ENCODE results near the gene NF2. TPM values are rescaled to one million over a fixed set of nuclear protein-coding genes. Genes with fewer than 3 reads are reported as not detected.

Gene NF2
- total and polyA plus RNA-seq, 10 of the 15 experiments (the other 5 are each of a cell fraction or from before 2014, with no cell fraction given) = 2.2 to 49.8 (median 22.5) TPM

DNA sequence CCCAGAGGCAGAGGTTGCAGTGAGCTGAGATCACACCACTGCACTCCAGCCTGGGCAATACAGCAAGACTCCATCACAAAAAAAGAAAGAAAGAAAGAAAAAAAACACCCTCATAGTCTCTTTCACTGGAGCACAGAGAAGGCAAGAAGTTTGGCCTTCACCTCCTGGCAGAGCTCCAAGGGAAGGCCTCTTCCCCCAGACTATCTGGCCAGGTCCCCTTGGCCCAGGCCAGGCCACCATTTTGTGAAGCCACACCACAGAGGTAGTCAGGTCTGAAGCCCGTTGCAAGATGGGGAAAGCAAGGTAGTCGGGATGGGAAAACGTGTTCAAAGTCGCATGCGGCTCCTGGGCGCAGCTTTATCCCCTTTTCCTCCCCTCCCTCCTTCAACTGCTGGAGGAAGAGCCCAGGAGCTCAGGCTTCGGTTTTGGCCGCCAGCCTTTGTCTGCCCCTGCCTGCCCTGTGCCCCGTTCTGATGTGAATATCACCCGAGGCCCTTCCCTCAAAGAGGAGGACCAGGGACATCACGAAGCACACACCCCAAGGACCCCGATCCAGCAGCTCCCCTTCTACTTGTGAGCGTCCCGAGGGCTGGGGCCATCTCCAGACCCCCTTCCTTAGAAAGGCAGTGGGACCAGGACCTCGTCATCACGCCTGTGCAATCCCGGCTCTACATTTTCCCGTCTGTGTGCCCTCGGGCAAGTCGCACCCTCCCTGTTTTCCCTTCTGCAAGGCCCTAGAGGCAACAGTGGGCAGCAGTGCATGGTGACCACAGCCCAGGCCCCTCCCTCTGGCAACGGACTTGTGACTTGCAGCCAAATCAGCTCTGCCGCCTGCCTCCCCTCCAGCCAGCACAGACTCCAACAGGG is 134.1 kb downstream of the NF2 start (continued):
- no peak for TF ChIP-seq ZSCAN29 (IDR thresholded peaks at IDR 0.05)
- no peak for TF ChIP-seq RB1 (IDR thresholded peaks at IDR 0.05; ENCODE audit: borderline replicate concordance)
- TF ChIP-seq, protein P1, sequence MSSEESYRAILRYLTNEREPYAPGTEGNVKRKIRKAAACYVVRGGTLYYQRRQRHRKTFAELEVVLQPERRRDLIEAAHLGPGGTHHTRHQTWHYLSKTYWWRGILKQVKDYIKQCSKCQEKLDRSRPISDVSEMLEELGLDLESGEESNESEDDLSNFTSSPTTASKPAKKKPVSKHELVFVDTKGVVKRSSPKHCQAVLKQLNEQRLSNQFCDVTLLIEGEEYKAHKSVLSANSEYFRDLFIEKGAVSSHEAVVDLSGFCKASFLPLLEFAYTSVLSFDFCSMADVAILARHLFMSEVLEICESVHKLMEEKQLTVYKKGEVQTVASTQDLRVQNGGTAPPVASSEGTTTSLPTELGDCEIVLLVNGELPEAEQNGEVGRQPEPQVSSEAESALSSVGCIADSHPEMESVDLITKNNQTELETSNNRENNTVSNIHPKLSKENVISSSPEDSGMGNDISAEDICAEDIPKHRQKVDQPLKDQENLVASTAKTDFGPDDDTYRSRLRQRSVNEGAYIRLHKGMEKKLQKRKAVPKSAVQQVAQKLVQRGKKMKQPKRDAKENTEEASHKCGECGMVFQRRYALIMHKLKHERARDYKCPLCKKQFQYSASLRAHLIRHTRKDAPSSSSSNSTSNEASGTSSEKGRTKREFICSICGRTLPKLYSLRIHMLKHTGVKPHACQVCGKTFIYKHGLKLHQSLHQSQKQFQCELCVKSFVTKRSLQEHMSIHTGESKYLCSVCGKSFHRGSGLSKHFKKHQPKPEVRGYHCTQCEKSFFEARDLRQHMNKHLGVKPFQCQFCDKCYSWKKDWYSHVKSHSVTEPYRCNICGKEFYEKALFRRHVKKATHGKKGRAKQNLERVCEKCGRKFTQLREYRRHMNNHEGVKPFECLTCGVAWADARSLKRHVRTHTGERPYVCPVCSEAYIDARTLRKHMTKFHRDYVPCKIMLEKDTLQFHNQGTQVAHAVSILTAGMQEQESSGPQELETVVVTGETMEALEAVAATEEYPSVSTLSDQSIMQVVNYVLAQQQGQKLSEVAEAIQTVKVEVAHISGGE (CRISPR knock-in tag; IDR thresholded peaks at IDR 0.05) = no peak
- no peak for TF ChIP-seq POU2F2 (IDR thresholded peaks at IDR 0.05; ENCODE audit: borderline replicate concordance, low read depth, low read length)
- TF ChIP-seq JUNB (IDR thresholded peaks at IDR 0.05) = no peak
- no peak for TF ChIP-seq CREM (IDR thresholded peaks at IDR 0.05; ENCODE audit: low read depth)
- TF ChIP-seq CHD1 (IDR thresholded peaks at IDR 0.05; ENCODE audit: low read depth, low read length) = no peak

DNA sequence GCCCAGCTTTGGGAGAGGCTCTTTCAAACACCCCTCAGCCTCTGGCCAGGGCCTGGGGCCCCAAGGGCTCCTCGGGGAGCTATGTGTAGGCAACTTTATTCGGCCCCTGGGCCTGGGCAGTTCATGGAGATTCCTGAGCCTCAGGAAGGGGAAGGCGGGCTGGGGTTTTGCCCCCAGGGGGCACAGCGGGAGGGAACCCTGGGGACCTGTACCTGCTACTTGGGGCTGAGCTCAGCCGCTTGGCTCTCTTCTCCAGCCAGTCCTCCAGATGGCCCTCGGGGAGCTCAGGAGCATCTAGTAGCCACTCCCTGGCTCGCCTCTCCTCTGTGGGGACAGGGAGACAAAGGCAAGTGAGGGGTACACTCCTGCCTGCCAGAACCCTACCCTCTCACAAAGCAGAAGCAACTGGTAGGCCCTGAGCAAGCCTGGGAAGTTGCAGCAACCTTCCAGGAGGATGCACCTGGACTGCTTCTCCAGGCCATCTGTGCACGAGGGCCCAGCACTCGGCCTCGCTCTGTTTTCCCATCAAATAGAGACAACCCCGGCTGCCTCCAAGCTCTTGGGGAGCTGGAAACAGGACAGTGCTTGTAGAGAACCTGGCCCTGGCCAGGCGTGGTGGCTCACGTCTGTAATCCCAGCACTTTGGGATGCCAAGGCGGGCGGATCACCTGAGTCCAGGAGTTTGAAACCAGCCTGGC is 134.8 kb downstream of the NF2 start:
- RAD21 ChIA-PET (ENCODE audit: unreplicated experiment) = no interaction called here
- ATAC-seq (no peak), FAIRE-seq (no peak), DNase-seq (ENCODE audit: low read depth, low spot score) (no peak)
- no peak overlapping the region for H2AFZ ChIP-seq (ENCODE audit: control insufficient read depth, low read depth, low read length)
- POLR2A ChIA-PET = no interaction called here
- no peak overlapping the region for H3K4me2 ChIP-seq (ENCODE audit: control insufficient read depth, insufficient read depth)
- H3K27me3 ChIP-seq (replicated peaks in 1 of 2; ENCODE audit: control insufficient read depth in 2 of 2, insufficient read depth in 2 of 2, low read length in 1 of 2) = no peaks in the 10 kb centered on the region
- H3K27ac ChIP-seq (ENCODE audit: control insufficient read depth, insufficient read depth) = no peak overlapping the region
- H3K36me3 ChIP-seq (ENCODE audit: control insufficient read depth in 2 of 2, insufficient read depth in 2 of 2, low read length in 1 of 2) = no peaks in the 10 kb centered on the region; a peak in 1 of 4 replicates
- no peaks in the 10 kb centered on the region for H3K79me2 ChIP-seq (ENCODE audit: control insufficient read depth, insufficient read depth, low read length)
- intact Hi-C loops (cut with micrococcal nuclease; ENCODE audit: unreplicated experiment) = no loop called here
- no peaks in the 10 kb centered on the region for H3K9me3 ChIP-seq (replicated peaks; ENCODE audit: control insufficient read depth, insufficient read depth, low read length)
- H3K9ac ChIP-seq (ENCODE audit: control insufficient read depth, insufficient read depth, low read length) = no peak overlapping the region
- no TSS peak for BruUV-seq (replicated peaks)
- CTCF ChIA-PET = no interaction called here
- no peak overlapping the region for H3K4me3 ChIP-seq
- H4K20me1 ChIP-seq (ENCODE audit: control insufficient read depth, insufficient read depth) = no peaks in the 10 kb centered on the region
- WGBS (ENCODE audit: insufficient coverage, insufficient replicate concordance, low lambda C conversion rate, missing lambda C conversion rate) = 79% methylated on average over 14 of the region's 15 CpGs
- in situ Hi-C loops (cut with MboI) = no loop called here
- peaks cover 3% of the 10 kb centered on the region; the same call in 1 of the 2 replicates for H3K4me1 ChIP-seq (ENCODE audit: control insufficient read depth, insufficient read depth, low read length)
- SMC1A ChIA-PET (ENCODE audit: uncharacterized antibody, unreplicated experiment) = no interaction called here
- TF ChIP-seq FOS (IDR thresholded peaks at IDR 0.05; ENCODE audit: borderline replicate concordance, extremely low read depth, insufficient read length) (no peak), SMARCA5 (IDR thresholded peaks at IDR 0.05) (no peak), WRNIP1 (IDR thresholded peaks at IDR 0.05; ENCODE audit: borderline replicate concordance, low read depth, low read length) (no peak), GABPA (IDR thresholded peaks at IDR 0.05; ENCODE audit: low read depth) (no peak), EZH2 (IDR thresholded peaks at IDR 0.05; ENCODE audit: borderline replicate concordance, control insufficient read depth, low read depth, low read length) (no peak), RCOR1 (conservative IDR thresholded peaks at IDR 0.05; ENCODE audit: low read depth, low read length) (no peak), MYB (IDR thresholded peaks at IDR 0.05; ENCODE audit: borderline replicate concordance, low read depth, low read length) (no peak), CBX3 (IDR thresholded peaks at IDR 0.05; ENCODE audit: borderline replicate concordance, low read depth) (no peak)
- TF ChIP-seq, protein P2, sequence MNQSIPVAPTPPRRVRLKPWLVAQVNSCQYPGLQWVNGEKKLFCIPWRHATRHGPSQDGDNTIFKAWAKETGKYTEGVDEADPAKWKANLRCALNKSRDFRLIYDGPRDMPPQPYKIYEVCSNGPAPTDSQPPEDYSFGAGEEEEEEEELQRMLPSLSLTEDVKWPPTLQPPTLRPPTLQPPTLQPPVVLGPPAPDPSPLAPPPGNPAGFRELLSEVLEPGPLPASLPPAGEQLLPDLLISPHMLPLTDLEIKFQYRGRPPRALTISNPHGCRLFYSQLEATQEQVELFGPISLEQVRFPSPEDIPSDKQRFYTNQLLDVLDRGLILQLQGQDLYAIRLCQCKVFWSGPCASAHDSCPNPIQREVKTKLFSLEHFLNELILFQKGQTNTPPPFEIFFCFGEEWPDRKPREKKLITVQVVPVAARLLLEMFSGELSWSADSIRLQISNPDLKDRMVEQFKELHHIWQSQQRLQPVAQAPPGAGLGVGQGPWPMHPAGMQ (IDR thresholded peaks at IDR 0.05; ENCODE audit: borderline replicate concordance) = no peak

Data from GM12878 (cell line).